ENCODE measurements around the gene ITGB1BP1.

The ITGB1BP1 gene

GRCh38 chr2:9370746-9371145, 52.6 kb downstream of the ITGB1BP1 start:
- CTCF ChIA-PET: interaction anchor here (0.6 to 1.4 kb wide), 8 partner anchors 11 to 228 kb away, joined by 3 to 11 read pairs (median 4); partner anchors contain the start of genes CPSF3 and ITGB1BP1

GRCh38 chr2:9366026-9366425, 57.3 kb downstream of the ITGB1BP1 start:
- ChIA-PET CTCF (no interaction called here), POLR2A (no interaction called here)
- DNase-seq (ENCODE audit: extremely low spot score): no peak
- no peak for TF ChIP-seq TARDBP (IDR thresholded peaks at IDR 0.05)
- no peak for TF ChIP-seq ZNF384 (IDR thresholded peaks at IDR 0.05)
- TF ChIP-seq FOXA1 (IDR thresholded peaks at IDR 0.05): no peak
- no peak for TF ChIP-seq LEF1 (IDR thresholded peaks at IDR 0.05; ENCODE audit: borderline replicate concordance)
- TF ChIP-seq FOXM1 (IDR thresholded peaks at IDR 0.05; ENCODE audit: borderline replicate concordance): no peak
- TF ChIP-seq SP1 (IDR thresholded peaks at IDR 0.05): no peak
- no peak for TF ChIP-seq ELF4 (IDR thresholded peaks at IDR 0.05)
- TF ChIP-seq L3MBTL2 (conservative IDR thresholded peaks at IDR 0.05): no peak
- TF ChIP-seq HDGF (IDR thresholded peaks at IDR 0.05; ENCODE audit: borderline replicate concordance): no peak
- no peak for TF ChIP-seq ARNT (IDR thresholded peaks at IDR 0.05)
- TF ChIP-seq SUZ12 (IDR thresholded peaks at IDR 0.05): no peak
- no peak for TF ChIP-seq BHLHE40 (IDR thresholded peaks at IDR 0.05; ENCODE audit: borderline replicate concordance)
- TF ChIP-seq PKNOX1 (IDR thresholded peaks at IDR 0.05): no peak
- TF ChIP-seq FOXK2 (IDR thresholded peaks at IDR 0.05): no peak
- no peak for TF ChIP-seq CTBP1 (IDR thresholded peaks at IDR 0.05; ENCODE audit: borderline replicate concordance)
- TF ChIP-seq NFRKB (IDR thresholded peaks at IDR 0.05): no peak

More at GRCh38 chr2:9370746-9371145, 52.6 kb downstream of the ITGB1BP1 start:
- POLR2A ChIA-PET: no interaction called here
- no peak for TF ChIP-seq SP1 (IDR thresholded peaks at IDR 0.05)
- TF ChIP-seq SUZ12 (IDR thresholded peaks at IDR 0.05): no peak
- TF ChIP-seq CTBP1 (IDR thresholded peaks at IDR 0.05; ENCODE audit: borderline replicate concordance): no peak
- TF ChIP-seq FOXM1 (IDR thresholded peaks at IDR 0.05; ENCODE audit: borderline replicate concordance): no peak
- TF ChIP-seq LEF1 (IDR thresholded peaks at IDR 0.05; ENCODE audit: borderline replicate concordance): no peak
- no peak for TF ChIP-seq FOXK2 (IDR thresholded peaks at IDR 0.05)
- TF ChIP-seq NFRKB (IDR thresholded peaks at IDR 0.05): no peak
- no peak for TF ChIP-seq BHLHE40 (IDR thresholded peaks at IDR 0.05; ENCODE audit: borderline replicate concordance)
- DNase-seq (ENCODE audit: extremely low spot score): no peak

GRCh38 chr2:9365498-9366019, 57.8 kb downstream of the ITGB1BP1 start:
- POLR2A ChIA-PET: interaction anchor here (0.7 kb wide), 1 partner anchor 10 kb away, joined by 3 read pairs; no protein-coding TSS in a partner anchor
- CTCF ChIA-PET: no interaction called here
- no peak for DNase-seq (ENCODE audit: extremely low spot score)
- no peak for TF ChIP-seq FOXM1 (IDR thresholded peaks at IDR 0.05; ENCODE audit: borderline replicate concordance)
- no peak for TF ChIP-seq TARDBP (IDR thresholded peaks at IDR 0.05)
- TF ChIP-seq CTBP1 (IDR thresholded peaks at IDR 0.05; ENCODE audit: borderline replicate concordance): no peak
- TF ChIP-seq SP1 (IDR thresholded peaks at IDR 0.05): no peak
- no peak for TF ChIP-seq L3MBTL2 (conservative IDR thresholded peaks at IDR 0.05)
- no peak for TF ChIP-seq HDGF (IDR thresholded peaks at IDR 0.05; ENCODE audit: borderline replicate concordance)
- no peak for TF ChIP-seq FOXA1 (IDR thresholded peaks at IDR 0.05)
- no peak for TF ChIP-seq ZNF384 (IDR thresholded peaks at IDR 0.05)
- TF ChIP-seq ARNT (IDR thresholded peaks at IDR 0.05): no peak
- no peak for TF ChIP-seq BHLHE40 (IDR thresholded peaks at IDR 0.05; ENCODE audit: borderline replicate concordance)
- no peak for TF ChIP-seq SUZ12 (IDR thresholded peaks at IDR 0.05)
- TF ChIP-seq LEF1 (IDR thresholded peaks at IDR 0.05; ENCODE audit: borderline replicate concordance): no peak
- no peak for TF ChIP-seq ELF4 (IDR thresholded peaks at IDR 0.05)
- no peak for TF ChIP-seq FOXK2 (IDR thresholded peaks at IDR 0.05)
- TF ChIP-seq NFRKB (IDR thresholded peaks at IDR 0.05): no peak
- TF ChIP-seq PKNOX1 (IDR thresholded peaks at IDR 0.05): no peak

- ChIA-PET CTCF (no interaction called here), POLR2A (interaction anchor here (0.7 kb wide), 2 partner anchors 11 to 124 kb away, joined by 3 read pairs; no protein-coding TSS in a partner anchor)
- DNase-seq (ENCODE audit: extremely low spot score): no peak
- no peak for TF ChIP-seq FOXK2 (IDR thresholded peaks at IDR 0.05)
- TF ChIP-seq BHLHE40 (IDR thresholded peaks at IDR 0.05; ENCODE audit: borderline replicate concordance): no peak
- TF ChIP-seq TARDBP (IDR thresholded peaks at IDR 0.05): no peak
- TF ChIP-seq SUZ12 (IDR thresholded peaks at IDR 0.05): no peak
- TF ChIP-seq HDGF (IDR thresholded peaks at IDR 0.05; ENCODE audit: borderline replicate concordance): no peak
- TF ChIP-seq ELF4 (IDR thresholded peaks at IDR 0.05): no peak
- no peak for TF ChIP-seq ARNT (IDR thresholded peaks at IDR 0.05)
- no peak for TF ChIP-seq PKNOX1 (IDR thresholded peaks at IDR 0.05)
- no peak for TF ChIP-seq L3MBTL2 (conservative IDR thresholded peaks at IDR 0.05)
Measured at GRCh38 chr2:9364791-9365497, 58.4 kb downstream of the ITGB1BP1 start.

- ChIA-PET POLR2A (interaction anchor here (0.7 kb wide), 1 partner anchor 123 kb away, joined by 3 read pairs; no protein-coding TSS in a partner anchor), CTCF (no interaction called here)
- TF ChIP-seq ZNF384 (IDR thresholded peaks at IDR 0.05) (no peak), LEF1 (IDR thresholded peaks at IDR 0.05; ENCODE audit: borderline replicate concordance) (no peak), PKNOX1 (IDR thresholded peaks at IDR 0.05) (no peak), ELF4 (IDR thresholded peaks at IDR 0.05) (no peak), CTBP1 (IDR thresholded peaks at IDR 0.05; ENCODE audit: borderline replicate concordance) (no peak), HDGF (IDR thresholded peaks at IDR 0.05; ENCODE audit: borderline replicate concordance) (no peak), SP1 (IDR thresholded peaks at IDR 0.05) (no peak), ARNT (IDR thresholded peaks at IDR 0.05) (no peak), FOXK2 (IDR thresholded peaks at IDR 0.05) (no peak), TARDBP (IDR thresholded peaks at IDR 0.05) (no peak)
- DNase-seq (ENCODE audit: extremely low spot score): no peak
Measured at GRCh38 chr2:9364373-9364772, 59.0 kb downstream of the ITGB1BP1 start.

Measured in HEK293T (cell line).